Transverse colon (tissue), 3 donors: ENCODE results near the gene TMEM266.

ENCODE experiments used
- POLR2A ChIP-seq: fragments of 450-650 bp; IDR thresholded peaks from one replicate; pipeline ENCODE4 v1.6.1; 2016; ENCODE audit warnings: antibody characterized with exemption, mild to moderate bottlenecking, moderate library complexity
- TF ChIP-seq, protein P1 (sequence below), 5 experiments: fragments of 200-600 bp in 3 of 5; fragments of 450-650 bp in 2 of 5; sonication (generic) in 3 of 5; IDR thresholded peaks; 1 replicate in 2 of 5; 2 replicates in 3 of 5; pipeline ENCODE4 v1.5.1; 2016 to 2017; ENCODE audit warnings: antibody characterized with exemption in 5 of 5, inconsistent platforms in 3 of 5, mild to moderate bottlenecking in 2 of 5, moderate library complexity in 1 of 5

DNA sequence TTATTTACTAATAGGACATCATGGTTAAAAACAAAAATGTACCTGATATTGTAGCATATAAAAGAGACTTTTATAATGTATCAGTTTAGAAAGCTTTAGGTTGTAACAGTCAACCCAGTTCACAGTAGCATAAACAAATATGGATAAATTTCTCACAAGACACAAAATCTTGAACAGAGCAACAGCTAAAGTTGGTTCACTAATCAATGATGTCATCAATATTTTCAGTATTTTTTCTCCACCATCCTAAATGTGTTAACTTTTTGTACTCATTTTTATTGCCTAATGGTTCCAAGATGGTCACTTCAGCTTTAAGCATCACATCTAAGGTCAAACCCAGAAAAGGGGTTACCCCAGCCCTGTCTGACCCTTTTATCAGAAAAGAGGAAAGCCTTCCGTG lies 26.3 kb upstream of the TMEM266 start:
- TF ChIP-seq POLR2A, result no peak
- TF ChIP-seq, protein P1, sequence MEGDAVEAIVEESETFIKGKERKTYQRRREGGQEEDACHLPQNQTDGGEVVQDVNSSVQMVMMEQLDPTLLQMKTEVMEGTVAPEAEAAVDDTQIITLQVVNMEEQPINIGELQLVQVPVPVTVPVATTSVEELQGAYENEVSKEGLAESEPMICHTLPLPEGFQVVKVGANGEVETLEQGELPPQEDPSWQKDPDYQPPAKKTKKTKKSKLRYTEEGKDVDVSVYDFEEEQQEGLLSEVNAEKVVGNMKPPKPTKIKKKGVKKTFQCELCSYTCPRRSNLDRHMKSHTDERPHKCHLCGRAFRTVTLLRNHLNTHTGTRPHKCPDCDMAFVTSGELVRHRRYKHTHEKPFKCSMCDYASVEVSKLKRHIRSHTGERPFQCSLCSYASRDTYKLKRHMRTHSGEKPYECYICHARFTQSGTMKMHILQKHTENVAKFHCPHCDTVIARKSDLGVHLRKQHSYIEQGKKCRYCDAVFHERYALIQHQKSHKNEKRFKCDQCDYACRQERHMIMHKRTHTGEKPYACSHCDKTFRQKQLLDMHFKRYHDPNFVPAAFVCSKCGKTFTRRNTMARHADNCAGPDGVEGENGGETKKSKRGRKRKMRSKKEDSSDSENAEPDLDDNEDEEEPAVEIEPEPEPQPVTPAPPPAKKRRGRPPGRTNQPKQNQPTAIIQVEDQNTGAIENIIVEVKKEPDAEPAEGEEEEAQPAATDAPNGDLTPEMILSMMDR (IDR thresholded peaks at IDR 0.05), result no peak
